ENCODE results near the gene AJUBA.
"Not testable (repeated sequence)": the region's sequence is repeated elsewhere in the genome, so short reads cannot be mapped to it uniquely, and the experiment has no call there.

AJUBA gene

GRCh38 chr14:22979748-22980392, 2.5 kb downstream of the AJUBA start:
- no peak for DNase-seq (ENCODE audit: low spot score)

- no peak for DNase-seq (ENCODE audit: low spot score)
Observed at GRCh38 chr14:22978981-22979671, 3.2 kb downstream of the AJUBA start.

DNA sequence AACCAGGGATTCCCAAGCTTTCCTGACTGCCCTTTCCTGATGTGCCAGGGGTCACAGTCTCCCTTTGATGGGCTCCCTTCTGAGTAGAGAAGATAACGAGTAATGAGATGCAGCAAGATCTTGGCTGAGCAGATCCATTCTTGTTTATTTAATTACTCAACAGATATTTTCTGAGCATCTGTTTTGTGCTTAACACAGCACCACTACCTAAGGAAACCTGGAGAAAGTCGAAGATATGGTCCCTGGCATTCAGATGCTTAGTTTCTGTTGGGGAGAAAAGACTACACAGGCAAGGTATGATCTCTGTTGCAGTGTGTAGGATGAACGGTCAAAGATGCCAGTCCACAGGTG, 3.9 kb downstream of the AJUBA start:
- no peak for DNase-seq (ENCODE audit: low spot score)

- DNase-seq (ENCODE audit: low spot score) = no peak
Observed at GRCh38 chr14:22977684-22978486, 4.5 kb downstream of the AJUBA start.

DNA sequence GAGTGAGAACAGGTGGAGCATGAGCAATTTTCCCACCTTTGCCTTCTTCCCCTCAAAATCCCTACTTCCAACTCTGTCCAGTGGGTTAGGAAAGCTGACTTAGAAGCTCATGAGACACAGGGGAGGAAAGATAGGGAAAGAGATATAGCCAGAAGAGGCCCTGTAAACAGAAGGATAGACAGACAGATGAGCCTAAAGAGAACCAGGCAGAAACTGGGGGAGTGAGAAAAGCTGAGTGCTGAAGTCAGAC, 5.0 kb downstream of the AJUBA start:
- DNase-seq (ENCODE audit: low spot score) = no peak

- DNase-seq (ENCODE audit: low spot score) = no peak
Observed at GRCh38 chr14:22976620-22977433, 5.5 kb downstream of the AJUBA start.

- DNase-seq (ENCODE audit: low spot score) = no peak
Observed at GRCh38 chr14:22974530-22975313, 7.6 kb downstream of the AJUBA start.

GRCh38 chr14:22973217-22974032, 8.9 kb downstream of the AJUBA start:
- peak; percentile 68 for DNase-seq (ENCODE audit: low spot score)

DNA sequence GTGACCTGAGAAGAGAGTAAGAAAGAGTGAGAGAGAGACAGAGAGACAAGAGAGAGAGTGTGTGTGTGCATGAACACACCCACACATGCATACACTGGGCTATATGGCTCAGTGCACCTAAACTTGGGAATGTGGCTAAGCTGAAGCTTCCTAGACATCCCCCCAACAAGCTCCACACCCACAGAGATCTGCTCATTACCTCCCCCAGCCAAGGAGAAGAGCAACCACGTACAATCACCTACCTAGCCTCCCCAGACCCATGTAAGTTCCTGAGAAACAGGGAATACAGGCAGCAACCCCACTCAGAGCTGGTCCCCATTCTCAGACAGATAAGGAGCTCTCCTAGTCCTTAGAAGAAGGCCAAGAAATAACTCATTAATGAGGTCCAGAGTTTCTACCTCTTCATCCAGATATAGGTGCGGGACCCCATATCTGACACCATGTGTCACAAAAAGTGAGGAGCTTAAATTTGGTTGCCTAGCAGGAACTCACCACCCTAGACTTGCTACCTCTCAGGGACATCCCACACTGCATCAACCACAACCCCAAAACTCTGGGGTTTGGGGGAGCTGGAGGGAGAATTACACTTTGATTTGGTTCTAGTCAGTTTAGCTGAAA, 9.9 kb downstream of the AJUBA start:
- no peak for DNase-seq (ENCODE audit: low spot score)

DNA sequence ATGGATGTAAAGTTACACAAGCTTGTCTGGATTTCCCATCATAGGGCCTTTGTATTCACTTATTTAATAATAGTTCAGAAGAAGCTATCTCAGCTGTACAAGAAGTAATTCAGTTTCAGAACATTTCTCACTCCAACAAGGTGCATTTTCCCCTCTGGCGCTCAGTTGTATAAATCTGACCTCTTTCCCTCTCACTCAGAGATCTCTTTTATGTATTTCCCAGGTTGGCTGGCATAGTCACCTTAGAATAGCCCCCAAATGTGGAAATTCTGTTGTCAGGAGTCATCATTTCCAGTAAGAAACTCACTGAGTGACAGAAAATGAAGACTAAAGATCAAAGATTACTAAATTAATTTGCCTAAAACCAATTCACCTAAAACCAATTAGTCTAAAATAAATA, 11.2 kb downstream of the AJUBA start:
- no peak for DNase-seq (ENCODE audit: low spot score)

GRCh38 chr14:22966783-22967269, 15.5 kb downstream of the AJUBA start:
- no peak for DNase-seq (ENCODE audit: low spot score)

GRCh38 chr14:22965916-22966782, 16.2 kb downstream of the AJUBA start:
- not testable (repeated sequence) for DNase-seq (ENCODE audit: low spot score)

DNA sequence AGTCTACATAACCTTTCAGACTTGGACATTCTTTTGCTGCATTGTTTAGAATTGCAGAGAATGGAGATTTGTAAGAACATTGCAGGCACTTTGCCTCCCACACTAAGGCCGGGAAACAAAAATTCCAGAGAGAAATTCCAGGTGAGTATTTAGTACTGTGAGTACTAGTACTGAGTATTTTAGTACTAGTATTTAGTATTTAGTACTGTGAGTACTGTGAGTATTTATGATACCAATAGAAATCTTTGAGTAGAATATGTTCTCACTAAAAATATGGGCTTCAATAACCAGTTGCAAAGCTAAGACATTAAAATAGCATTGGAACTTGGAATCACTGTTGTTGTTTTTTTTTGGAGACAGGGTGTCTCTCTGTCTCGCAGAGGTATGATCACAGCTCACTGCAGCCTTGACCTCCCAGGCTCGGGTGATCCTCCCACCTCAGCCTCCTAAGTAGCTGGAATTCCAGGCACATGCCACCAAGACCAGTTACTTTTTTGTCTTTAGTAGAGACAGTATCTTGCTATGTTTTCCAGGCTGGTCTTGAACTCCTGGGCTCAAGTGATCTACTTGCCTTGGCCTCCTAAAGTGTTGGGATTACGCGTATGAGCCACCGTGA, 20.2 kb downstream of the AJUBA start:
- no peak for DNase-seq (ENCODE audit: low spot score)

DNA sequence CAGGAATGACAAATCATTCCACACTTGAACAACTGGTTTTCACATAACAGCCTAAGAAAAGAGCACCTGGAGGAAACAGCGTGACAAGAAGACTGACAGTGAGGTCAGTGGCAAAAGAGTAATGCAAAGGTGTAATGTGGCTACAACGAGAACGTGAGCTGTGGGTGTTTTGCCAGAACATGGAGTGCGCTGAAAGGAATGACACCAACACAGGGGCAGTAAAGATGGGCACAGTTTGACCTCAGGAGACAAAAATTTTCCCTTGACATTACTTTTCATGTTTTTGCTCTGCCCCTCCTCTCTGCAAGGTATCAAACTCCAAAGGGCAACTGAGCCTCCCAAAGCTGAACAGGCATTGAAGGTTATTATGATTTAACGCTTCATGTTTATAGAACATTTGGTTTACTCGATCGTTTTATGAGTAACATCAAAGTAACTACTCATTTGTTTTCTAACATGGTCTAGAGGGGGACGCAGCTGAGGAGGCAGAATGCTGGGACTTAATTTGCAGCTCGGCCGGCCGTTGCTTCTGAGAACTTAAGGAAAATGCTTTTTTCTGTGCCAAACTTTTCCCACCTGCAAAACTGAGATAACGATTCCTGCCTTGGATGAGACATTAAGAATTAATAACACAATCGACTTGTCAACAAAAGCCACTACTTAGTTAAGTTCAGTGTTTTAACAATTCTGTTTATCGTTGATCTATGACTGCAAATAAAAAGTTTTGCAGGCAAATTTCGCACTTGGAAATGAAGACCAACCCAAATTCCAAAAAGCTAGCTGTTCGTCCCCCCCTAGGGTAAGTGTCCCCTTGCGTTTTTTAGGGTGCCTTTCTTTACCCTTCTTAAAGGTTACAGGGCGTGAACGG, 26.4 kb downstream of the AJUBA start:
- DNase-seq (ENCODE audit: low spot score) = no peak

DNA sequence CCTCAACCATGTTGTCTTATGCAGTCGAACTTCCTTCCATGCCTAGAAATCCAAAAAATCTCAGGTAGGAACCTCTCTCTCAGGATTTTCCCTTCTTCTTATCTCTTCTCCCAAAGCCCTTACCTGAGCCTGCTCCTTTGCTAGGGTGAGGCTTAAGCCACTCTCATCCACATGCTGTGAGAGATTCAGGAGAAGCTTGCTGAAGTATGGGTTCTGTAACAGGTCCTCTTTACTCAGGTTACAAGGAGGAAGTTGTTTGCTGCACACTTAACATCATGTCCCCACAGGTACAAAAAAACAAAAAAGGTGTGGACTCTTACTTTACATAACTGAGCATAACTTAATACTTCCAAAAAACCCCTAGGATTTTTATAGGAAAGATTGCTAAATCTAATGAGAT, 29.9 kb downstream of the AJUBA start:
- no peak for DNase-seq (ENCODE audit: low spot score)

GRCh38 chr14:22951795-22952194, 30.6 kb downstream of the AJUBA start:
- DNase-seq (ENCODE audit: low spot score) = not testable (repeated sequence)

DNA sequence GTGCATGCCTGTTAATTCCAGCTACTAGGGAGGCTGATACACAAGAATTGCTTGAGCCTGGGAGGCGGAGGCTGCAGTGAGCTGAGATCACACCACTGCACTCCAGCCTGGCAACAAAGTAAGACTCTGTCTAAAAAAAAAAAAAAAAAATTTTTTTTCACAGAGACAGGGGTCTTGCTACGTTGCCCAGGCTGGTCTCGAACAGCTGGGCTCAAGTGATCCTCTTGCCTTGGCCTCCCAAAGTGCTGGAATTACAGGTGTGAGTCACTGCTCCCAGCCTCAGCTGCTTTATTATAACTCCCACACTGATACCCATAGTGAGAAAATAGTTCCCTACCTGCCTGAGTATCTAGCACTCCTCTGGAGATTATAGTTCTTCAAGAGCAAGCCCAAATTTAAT, 36.7 kb downstream of the AJUBA start:
- no peak for DNase-seq (ENCODE audit: low spot score)

DNA sequence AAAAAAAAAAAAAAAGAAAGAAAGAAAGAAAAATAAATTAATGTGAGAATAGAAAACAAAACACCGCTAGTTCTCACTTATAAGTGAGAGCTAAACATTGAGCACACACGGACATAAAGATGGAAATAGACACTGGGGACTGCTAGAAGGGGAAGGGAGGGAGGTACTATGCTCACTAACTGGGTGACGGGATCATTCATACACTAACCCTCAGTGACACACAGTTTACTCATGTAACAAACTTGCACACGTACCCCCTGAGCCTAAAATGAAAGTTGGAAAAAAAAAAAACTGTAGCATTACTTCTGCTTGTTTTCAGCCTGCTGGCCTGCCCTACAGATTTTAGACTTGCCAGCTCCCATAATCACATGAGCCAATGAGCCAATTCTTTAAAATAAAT, 42.7 kb downstream of the AJUBA start:
- no peak for DNase-seq (ENCODE audit: low spot score)

Measured in NAMALWA (cell line).